Omental fat pad (tissue), 4 donors: ENCODE results near the gene GPR3. TPM values are rescaled to one million over a fixed set of nuclear protein-coding genes. Genes with fewer than 3 reads are reported as not detected.

ENCODE experiments used
- ATAC-seq: fragments of 150-250 bp; one replicate; pipeline ENCODE4 v1.9.1; 2016; ENCODE audit warnings: mild to moderate bottlenecking, moderate library complexity; ENCODE audit not compliant: low FRiP score
- DNase-seq: peaks from one replicate; pipeline ENCODE4 v3.0.0-alpha.2; 2019; ENCODE audit warnings: low spot score
- CTCF ChIP-seq, 3 donors: fragments of 450-650 bp; IDR thresholded peaks; one replicate each; pipeline ENCODE4 v1.5.1; 2016 to 2017; ENCODE audit warnings: antibody characterized with exemption in 3 of 3, mild to moderate bottlenecking in 3 of 3, moderate library complexity in 2 of 3
- total RNA-seq, 4 donors: library from RNA; depleted of rRNA; stranded (reverse); fragments of >200 nt; gene quantifications; one replicate each; pipeline ENCODE4 v1.1.0, GENCODE V29; 2016

The GPR3 gene
- total RNA-seq, 4 donors from 2014 or later: 0.19 to 1.3 (median 0.65) TPM; not detected in 1

GRCh38 chr1:27348861-27349783, 43.3 kb upstream of the GPR3 start:
- DNase-seq (no peak), ATAC-seq (peak; percentile 51)
- TF ChIP-seq CTCF (IDR thresholded peaks at IDR 0.05): no peak

DNA sequence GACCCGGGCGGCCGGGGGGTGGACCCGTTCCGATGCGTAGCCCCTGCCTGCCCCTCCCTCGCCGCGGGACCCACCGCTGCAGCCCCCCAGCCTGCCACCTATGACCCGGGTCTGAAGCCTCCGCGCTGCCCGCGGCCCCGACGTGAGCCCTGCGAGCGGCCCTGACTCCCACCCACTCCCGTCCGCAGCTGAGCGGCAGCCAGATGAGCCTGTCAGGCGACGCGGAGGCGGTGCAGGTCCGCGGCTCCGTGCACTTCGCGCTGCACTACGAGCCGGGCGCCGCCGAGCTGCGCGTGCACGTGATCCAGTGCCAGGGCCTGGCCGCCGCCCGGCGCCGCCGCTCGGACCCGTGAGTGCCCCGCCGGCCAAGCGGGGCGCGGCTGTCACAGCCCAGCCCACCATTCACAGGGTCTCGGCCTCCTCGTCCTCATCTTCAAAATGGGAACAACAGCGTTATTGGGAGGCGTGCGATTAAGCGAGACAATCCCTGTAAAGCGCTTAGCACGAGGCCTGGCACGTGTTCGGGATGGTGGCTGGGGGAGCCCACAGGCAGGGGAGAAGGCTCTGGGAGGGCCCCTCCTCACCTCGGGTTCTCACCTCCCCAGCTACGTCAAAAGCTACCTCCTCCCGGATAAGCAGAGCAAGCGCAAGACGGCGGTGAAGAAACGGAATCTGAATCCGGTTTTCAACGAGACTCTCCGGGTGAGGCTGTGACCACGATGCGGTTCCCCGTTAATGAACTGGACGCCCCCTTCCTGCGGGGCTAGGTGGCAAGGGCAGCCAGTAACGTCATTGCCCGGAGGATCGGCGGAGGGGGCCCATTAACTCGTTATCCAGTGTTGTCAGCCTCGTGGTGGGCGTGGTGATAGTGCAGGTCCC, 42.4 kb upstream of the GPR3 start:
- ATAC-seq (peak; percentile 60), DNase-seq (no peak)
- TF ChIP-seq CTCF (IDR thresholded peaks at IDR 0.05): no peak

- DNase-seq (no peak), ATAC-seq (no peak)
- no peak for TF ChIP-seq CTCF (IDR thresholded peaks at IDR 0.05)
These were observed 41.5 kb upstream of the GPR3 start for GRCh38 chr1:27350663-27351540.

DNA sequence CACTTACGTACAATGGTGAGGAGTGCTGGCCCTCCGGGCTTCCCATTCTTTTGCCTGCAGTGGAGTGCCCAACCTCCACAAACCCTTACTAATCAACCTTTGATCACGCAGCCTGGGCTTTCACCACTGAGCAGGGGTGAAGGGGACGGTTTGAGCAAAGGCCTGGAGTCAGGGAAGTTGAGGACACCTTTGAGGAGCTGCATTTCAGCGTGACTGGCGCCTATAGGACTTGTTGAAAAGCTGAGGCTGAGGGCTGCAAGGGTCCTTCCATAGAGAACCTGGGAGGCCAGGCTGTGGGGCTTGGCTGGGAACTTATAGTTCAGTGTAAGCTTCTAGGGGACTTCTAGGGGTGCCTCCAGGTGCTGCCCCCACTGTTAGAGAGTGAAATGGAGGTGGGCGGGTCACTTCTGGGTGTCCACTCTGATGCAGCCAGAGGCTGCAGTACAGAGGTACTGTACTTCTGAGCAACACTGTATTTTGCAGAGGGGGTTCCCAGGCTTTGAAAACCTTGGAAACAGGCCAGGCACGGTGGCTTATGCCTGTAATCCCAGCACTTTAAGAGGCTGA, 40.8 kb upstream of the GPR3 start:
- ATAC-seq (no peak), DNase-seq (no peak)
- no peak for TF ChIP-seq CTCF (IDR thresholded peaks at IDR 0.05)

- ATAC-seq (no peak), DNase-seq (no peak)
- no peak for TF ChIP-seq CTCF (IDR thresholded peaks at IDR 0.05)
These were observed 39.3 kb upstream of the GPR3 start for GRCh38 chr1:27353166-27353565.

DNA sequence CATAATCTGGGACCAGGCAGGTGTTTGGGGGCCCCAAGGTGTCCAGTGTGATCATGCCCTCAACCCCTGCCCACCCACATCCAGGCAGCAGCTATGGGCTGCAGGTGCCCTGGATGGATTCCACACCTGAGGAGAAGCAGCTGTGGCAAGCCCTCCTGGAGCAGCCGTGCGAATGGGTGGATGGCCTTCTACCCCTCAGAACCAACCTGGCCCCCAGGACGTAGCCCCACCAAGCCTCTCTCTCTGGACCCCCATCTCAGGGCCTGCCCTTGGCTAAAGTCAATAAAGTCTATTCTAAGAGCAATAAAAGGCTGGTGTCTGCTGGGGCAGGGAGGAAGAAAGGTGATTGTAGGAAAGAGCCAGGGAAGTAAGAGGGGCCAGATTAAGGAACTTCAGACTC, 38.8 kb upstream of the GPR3 start:
- ATAC-seq (no peak), DNase-seq (no peak)
- no peak for TF ChIP-seq CTCF (IDR thresholded peaks at IDR 0.05)
